HG03354 (cell line): ENCODE results near the gene LINC01488.

Experiments
- ATAC-seq: cut with Tn5 transposase; IDR thresholded peaks from one replicate; pipeline ENCODE4 v1.9.1; 2021; ENCODE audit warnings: mild to moderate bottlenecking; ENCODE audit not compliant: unreplicated experiment, poor library complexity, severe bottlenecking

Gene LINC01488

DNA sequence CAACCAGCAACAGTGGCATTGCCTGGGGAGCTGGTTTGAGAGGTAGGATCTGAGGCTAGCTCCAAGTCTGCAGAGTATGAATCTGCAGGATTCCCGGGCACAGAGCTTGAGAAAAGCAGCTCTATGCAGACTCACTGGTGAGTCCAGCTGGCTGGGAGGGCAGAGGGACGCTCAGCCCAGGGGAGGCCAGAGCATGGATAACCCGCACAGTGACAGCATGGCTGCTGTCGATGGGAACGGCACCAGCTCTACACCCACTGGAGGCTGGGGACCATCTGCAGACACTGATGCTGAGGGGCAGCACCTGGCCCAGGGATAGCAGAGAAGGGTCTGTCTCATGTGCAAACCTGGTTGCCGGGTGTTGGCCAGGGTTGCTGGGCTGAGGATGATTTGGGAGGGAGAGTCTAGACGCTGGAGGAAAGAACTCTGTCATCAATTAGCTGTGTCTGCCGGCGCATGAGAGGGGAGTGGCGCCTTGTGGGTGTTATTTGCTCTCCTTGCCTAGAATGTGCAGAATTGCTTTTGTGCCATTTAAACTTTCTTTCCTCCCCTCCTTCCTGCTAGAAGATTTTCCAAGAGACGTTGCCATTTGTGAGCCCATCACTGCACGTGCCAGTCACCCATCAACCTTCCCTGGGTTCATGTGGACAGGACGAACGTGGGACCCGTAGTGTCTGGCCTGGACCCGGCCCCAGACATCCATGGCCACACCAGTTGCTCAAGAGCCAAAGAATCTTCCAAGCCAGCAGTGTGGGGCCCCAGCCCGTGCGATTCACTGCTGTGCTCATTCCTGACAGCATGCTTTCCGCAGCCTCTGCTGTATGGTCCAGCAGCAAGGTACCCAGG is 19.1 kb upstream of the LINC01488 start:
- ATAC-seq, result no peak

DNA sequence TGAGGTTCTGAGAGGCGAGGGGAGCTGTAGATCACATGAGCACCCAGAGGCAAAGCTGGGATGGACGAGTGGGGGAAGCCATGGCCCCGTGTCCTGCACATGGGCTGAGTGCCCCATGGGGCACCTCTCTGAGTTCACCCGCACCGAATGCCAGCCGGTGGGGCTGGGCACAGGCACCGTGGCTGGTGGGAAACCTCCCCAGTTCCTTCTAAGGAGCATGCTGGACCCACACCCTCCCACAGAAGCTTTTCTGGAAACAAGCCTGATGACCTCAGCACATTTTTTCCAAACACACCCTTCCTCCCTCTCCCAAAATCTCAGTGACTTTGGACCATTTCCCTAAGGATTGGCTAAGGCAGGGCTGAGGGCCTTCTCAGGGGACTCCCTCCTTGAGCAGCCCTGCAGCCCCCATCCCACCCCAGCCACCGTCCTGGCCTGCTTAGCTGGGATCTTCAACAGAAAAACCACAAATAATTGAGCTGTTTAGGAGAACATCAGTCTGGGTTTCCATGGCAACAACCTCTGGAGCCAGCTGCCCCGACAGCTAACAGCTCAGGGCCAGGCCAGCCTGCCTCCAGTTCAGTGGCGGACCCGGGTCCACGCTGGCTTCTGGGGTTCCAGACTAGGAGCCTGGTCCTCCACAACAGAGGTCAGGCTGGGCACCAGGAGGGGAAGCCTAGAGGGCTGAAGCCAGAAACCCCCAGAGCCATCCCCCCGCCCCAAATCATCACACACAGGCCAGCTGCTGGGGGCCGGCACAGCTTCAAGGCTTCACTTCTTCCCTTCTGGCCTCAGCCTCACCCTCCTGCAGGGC is 18.1 kb upstream of the LINC01488 start:
- no peak for ATAC-seq

DNA sequence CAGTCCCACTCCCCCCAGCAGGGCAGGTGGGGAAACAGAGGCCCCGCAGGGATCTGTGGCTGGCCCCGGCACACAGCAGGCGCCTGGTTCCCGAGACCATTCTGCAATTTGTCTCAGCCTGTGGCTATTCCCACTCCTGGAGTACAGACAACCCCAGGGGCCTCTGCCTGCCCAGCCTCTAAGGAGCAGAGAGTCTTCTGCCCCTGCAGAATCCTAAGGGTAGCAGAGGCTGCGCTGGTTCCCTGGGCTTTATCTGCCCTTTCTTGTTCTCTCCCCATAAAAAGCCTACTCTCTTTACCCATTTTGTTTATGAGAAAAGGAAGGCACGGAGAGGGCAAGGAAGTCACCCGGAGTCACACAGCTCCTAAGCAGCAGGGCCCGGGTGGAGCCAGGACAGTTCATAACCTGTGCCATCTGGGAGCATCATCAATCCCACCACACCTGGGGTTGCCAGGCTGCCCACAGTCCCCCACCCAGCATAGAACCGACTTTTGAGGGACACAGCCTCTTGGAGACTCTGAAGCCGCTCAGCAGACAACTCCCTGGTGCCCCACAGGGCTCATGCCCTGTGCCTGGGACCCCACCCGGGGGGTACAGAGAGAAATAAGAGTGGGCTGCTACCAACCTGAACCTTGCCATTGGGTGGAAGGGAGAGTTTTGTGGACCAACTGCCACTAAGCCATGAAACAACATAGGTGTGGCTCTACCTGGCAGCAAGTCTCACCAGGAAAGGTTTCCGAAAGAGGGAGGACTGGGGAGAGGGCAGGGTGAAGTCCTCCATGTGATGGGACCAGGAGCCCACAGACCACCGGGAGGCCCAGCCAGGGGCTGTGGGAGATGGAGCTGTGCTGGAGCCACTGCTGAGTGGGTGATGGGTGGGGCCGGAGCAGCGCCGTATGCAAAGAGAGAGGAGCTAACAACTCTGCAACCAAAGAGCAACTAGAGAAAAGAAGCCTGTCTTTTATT is 17.2 kb upstream of the LINC01488 start:
- no peak for ATAC-seq

DNA sequence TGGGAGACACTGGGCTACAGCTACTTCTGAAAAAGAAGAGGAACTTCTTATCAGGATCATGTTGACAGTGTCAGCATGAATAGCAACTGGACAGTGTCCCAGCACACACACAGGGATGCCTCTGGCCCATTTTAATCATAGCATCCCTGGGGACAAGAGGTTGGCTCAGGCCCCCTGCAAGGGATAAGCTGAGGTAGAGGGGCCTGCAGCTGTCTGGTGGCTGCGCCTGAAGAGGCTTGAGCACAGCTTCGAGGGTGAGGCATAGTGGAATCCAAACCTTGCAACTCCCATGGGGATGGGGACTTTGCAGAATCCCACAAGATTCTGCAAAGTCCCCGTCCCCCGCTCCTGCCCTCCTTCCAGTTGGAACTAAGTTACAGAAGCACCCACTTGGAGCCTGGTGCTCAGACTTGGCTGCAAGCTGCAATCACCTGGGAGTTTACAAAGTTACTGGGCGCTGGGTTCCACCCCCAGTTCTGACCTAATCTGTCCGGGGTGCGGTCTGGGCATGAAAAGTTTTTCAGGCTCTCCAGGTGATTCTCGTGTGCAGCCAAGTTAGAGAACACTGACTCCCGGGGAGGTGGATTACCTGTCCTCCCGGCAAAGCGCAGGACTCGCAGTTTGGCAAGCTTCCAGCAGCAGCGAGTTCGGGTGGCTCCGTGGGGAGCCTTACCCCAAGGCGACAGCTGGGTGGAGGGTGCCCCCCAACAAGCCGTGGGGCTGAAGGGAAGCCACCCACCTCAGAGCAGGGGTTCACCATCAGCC is 16.0 kb upstream of the LINC01488 start:
- no peak for ATAC-seq

DNA sequence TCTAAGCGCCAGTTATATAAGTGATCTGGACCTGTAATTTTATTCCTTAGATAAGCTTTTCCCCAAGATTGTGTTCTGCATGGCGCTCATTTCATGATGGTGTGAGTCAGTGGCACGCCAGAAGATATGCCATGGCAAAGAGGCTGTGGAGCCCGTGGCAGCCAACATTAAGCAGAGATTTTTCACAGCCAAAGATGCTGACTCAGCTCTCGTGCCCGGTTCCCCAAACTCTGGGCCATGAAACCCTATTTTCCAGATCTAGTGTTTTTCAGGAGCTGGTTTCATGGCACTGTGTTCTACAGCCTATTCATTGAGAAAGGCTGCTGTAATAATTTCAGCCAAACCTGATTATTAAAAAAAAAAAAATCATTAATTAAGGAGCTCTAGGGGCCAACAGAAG is 15.4 kb upstream of the LINC01488 start:
- ATAC-seq, result no peak

DNA sequence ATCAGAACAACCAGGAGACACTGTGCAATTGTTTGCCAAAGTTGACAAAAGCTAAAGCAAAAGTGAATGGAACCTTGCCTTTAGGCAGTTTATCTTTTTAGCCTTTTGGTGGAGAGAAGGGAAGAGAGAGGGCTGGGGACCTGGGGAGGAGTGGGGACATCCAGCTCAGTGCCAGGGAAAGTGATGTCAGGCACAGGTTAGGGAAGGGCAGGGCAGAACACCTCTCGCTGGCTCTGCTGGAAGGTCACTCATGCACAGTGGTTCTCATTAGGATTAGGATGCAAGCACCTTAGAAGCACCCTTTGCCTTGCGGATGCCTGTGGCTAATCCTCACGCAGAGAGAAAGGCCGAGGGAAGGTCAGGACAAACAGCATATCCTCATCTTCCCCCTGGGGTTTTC is 14.3 kb upstream of the LINC01488 start:
- no peak for ATAC-seq

DNA sequence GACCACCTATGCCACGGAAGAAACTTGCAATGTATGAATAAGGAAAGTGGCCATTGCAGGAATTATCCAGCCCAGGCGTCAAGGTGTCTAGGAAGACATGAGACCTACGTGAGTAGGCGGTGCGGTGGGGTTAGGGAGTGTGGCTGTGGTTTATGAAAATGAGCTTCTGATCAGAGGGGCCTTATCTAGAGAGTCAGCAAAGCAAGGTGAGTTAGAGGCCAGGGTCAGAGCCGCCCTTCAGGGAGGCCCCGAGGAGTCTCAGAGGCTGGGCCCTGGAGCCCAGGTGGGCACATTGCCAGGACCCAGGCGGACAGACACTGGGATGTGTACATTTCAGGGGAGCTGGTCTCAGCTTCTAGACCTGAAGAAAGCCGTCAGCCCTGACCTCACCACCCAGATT is 13.8 kb upstream of the LINC01488 start:
- no peak for ATAC-seq

DNA sequence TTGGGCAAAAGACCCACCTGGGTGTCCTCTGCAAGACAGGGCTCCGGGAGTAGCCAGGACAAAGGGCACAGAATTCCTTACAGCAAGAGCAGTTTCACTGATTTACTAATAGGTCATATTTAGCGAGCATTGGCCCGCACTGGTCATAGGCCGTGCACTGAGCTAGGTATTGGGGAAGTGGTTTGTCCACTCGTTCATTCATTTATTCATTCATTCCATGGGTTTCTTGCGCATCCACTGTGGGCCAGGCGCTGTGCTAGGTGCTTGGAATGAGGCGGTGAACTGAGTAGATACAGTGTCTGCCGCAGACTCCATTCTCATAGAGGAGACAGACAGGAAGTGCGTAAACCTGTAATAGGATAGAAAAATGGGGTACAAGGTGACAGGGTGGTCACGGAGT is 13.2 kb upstream of the LINC01488 start:
- no peak for ATAC-seq

DNA sequence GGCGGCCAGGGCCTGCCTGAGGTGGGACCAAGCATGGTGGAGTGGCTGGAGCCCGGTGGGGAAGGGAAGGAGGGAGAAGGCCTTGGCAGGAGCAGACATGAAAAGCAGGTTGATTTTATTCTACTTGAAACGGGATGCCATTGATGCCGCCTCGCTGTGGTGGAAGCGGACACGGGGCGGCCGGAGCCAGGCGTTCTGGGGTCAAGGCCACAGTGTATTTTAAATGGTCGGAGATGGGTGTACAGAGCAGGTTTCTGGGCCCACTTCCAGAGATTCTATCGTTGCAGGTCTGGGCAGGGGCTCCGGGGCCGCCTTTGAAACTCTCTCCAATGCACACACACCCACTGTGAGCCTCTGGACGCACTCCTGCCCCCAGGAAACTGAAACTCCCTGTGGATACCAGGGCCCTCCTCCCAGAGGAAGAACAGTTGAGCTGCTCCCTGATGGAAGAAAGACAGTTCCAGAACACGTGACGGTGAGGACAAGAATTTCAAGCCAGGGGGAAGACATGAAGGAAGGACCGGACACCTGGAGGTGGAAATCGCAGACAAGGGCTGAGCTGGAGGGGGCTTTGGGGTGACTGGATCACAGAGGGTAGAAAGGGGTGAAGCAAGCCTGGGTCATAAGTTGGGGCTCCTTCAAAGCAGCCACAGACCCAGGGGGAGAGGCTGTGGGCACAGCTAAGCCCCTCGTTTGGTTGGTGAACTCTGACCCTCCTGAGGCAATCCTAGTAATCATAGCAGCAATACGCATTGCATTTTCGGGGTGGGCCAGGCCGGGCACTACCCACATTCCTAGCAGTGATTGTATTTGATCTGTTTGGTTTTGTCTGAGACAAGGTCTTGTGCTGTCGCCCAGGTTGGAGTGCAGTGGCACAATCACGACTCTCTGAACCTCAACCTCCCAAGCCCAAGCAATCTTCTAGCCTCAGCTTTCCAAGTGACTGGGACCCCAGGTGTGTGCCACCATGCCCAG is 12.3 kb upstream of the LINC01488 start:
- no peak for ATAC-seq

DNA sequence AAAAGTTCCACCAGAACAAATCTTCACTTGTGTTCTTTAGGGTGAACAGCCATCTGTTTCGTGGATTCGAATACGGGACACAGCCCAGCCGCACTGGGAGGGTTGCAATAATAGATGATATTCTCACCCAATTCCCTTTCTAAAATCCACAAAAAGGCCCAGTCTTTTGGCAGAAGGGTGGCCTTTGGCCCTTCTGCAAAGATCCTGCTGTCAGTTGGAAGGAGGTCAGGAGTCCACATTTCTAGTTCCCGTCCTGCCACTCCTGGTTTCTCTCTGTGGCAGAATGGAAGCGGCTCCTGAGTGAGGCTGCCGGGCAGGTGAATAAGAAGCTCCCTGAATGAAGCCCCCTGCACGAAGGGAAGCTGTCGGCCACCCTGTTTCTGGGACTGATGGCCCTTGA is 11.2 kb upstream of the LINC01488 start:
- ATAC-seq, result no peak

DNA sequence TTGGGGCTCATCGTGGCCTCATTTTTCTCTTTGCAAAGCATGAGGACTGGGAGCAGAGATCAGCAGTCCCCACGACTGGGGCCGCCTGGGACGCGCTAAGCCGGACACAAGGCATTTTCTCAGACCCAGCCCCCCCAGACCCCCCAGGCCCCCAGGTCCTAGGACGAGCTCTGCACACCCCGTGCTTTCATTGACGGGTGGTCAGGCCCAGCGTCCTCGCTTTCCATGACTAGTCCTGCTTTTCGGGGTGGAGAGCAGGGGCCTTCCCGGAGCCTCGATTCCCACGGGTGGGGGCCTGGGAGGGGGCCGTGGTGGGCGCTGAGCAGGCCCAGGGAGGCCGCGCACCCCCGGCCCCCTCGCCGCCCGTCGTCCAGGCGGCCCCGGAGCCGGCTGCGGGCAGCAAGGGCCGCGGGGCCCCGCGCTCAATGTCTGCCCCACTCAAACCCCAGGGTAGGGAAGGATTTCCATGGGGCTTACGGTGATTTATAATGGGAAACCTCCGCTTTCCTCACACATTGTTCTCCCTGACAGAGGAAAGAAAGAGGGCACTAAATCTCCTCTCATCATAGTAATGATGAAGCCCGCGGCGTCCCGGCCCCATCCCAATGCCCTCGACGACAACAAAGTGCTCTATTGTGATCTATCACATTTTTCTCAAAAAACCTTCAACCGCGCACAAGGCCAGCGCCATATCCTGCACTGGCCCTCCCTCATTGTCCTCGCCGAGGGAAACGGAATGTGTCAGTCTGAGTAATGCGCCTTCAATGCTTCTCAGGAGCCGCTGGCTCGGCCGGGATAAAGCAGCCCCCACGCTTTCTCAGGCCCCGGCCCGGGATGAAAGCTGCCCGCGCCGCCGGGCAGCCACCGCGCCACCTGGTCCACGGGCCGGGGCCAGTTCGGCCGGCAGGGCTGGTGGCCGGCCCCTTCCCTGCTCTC is 10.4 kb upstream of the LINC01488 start:
- ATAC-seq, result no peak

DNA sequence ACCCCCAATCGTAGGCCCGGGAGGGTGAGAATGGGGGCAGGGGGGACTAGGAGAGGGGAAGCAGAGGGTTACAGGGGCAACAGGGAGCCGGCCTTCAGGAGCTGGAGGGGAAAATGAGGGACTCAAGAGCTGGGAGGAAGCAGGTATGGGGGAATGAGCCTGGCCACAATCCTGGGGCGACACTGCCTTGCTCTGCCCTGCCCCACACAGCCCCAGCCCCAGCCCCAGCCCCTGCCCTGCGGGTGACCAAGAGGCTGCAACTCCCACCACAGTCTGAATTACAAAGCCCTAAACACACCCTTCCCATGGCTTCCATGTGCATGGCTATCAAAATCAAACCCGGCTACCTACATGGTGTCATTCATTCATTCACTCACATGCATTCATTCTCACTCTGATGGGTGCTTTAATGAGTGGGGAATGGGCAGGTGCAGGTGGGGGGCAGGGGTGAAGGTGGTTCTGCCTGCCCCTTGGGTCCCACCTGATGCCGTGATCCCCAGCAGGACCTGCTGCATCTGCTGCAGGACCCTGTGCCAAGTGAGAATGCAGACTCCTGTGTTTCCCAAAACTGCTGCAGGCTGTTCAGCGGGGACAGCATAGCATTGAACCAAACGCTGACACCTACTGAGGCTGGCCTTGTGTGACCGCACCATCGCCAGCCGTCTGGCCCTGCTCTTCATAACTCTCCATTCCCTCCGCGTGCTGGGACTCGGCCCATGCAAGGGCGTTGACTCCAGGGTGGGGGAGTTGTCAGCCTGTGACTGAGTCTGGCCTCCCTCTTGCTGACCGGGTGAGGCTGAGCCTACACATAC is 9.5 kb upstream of the LINC01488 start:
- ATAC-seq, result no peak

DNA sequence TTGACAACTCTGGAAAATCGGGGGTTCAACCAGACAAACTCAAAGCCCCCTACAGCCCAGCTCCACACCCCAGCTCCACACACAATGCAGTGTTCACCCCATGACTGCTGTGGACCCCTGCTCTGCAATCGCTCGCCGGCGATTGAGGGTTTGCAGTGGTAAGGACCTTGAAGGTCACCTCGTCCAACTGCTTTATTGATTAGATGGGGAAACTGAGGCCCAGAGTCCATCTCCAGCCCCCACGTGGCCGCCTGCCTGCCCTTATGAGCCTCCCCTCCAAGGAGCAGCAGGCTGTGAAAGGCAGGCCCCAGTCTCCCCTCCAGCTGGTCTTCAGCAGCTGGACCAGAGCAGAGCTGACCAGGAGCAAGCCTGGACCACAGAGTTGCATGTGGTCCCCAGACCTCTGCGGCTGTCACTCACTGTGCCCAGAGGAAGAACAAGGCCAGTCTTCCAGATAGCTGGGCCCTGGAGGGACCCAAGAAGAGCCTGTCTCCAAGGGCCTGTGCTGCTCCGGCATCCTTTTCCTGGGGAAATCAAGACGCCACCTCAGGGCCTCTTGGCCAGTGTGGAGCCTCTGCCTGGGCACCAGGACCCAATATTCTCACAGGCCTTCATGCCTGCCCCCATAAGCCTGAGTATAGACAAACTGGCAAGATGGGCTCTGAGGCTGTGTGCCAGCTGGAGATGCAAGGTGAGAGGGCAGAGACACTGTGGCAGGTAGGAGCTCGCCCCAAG is 8.8 kb upstream of the LINC01488 start:
- no peak for ATAC-seq

DNA sequence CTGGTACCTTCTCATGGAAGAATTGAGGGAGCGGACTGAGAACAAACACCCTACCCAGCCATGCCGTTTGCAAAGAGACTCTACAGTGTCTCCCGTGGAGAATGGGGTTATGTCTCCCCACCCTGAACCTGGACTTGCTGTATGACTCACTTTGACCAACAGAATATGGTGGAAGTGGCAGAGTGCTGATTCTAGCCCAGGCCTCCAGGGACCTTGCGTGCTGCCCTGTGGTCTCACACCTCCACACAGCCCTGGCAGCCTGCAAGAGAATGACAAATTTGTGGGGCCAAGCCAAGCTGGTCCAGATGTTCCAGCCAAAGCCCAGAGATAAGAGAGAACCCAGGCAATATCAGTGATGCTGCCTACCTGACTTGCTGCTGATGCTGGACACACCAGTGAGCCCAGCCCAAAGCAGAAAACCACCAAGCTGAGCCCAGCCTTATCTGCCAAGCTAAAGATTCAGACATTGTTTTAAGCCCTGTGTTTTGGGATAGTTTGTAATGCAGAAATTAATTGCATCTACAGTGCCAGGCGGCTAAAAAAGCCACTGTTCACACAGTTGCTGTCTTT is 8.1 kb upstream of the LINC01488 start:
- no peak for ATAC-seq

DNA sequence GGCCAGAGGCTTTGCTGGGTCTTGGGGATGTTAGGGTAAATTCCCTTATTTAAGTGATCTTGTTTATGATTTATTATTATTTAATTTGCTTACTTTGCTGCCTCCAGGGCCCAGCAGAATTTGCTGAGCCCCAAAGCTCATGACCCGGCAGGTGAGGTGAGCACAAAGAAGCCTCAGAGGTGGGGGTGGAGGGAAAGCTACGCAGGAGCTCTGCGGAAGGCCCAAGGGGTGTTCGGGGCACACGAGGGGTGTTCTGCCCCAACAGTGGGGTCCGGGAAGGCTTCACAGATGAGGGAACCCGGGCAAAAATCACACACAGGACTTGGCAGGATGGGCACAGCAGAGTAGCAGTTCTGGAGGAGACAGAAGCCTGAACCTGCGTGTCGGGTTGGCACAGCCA is 6.7 kb upstream of the LINC01488 start:
- no peak for ATAC-seq
